OCI-LY1 (cell line): Measurements from ENCODE around the gene CSMD2.

Source experiments
- H2AFZ ChIP-seq: fragments of 200-600 bp; sonication (generic), shearing (Covaris generic); 2 replicates; pipeline ENCODE4 v1.6.0; 2014; ENCODE audit warnings: antibody characterized with exemption, mild to moderate bottlenecking, low read length
- H3F3A ChIP-seq: fragments of 200-600 bp; sonication (generic), shearing (Covaris generic); 2 replicates; pipeline ENCODE4 v1.6.0; 2014; ENCODE audit warnings: mild to moderate bottlenecking, antibody characterized with exemption, low read length, moderate library complexity; ENCODE audit not compliant: insufficient read depth
- H3K27ac ChIP-seq: fragments of 200-600 bp; sonication (generic); 2 replicates; pipeline ENCODE4 v1.5.1; 2014; ENCODE audit warnings: low read length, mixed run types, mild to moderate bottlenecking, low read depth; ENCODE audit not compliant: poor library complexity, severe bottlenecking
- H3K27me3 ChIP-seq: fragments of 200-600 bp; sonication (generic); 2 replicates; pipeline ENCODE4 v1.6.0; 2014; ENCODE audit warnings: antibody characterized with exemption, mild to moderate bottlenecking, low read length, moderate library complexity; ENCODE audit not compliant: insufficient read depth
- H3K36me3 ChIP-seq: fragments of 200-600 bp; sonication (generic); 2 replicates; pipeline ENCODE4 v1.6.1; 2014; ENCODE audit warnings: mild to moderate bottlenecking, antibody characterized with exemption, low read length, moderate library complexity, mixed read lengths; ENCODE audit not compliant: insufficient read depth
- H3K4me1 ChIP-seq: fragments of 200-600 bp; sonication (generic); 2 replicates; pipeline ENCODE4 v1.5.1; 2014; ENCODE audit warnings: mild to moderate bottlenecking, low read length, moderate library complexity; ENCODE audit not compliant: insufficient read depth, severe bottlenecking
- H3K4me2 ChIP-seq: fragments of 200-600 bp; sonication (generic), shearing (Covaris generic); 2 replicates; pipeline ENCODE4 v1.6.1; 2014; ENCODE audit warnings: low read length
- H3K4me3 ChIP-seq: fragments of 200-600 bp; sonication (generic); 2 replicates; pipeline ENCODE4 v1.5.1; 2014; ENCODE audit warnings: low read length, low read depth, mild to moderate bottlenecking, mixed read lengths; ENCODE audit not compliant: poor library complexity, severe bottlenecking
- H3K79me2 ChIP-seq: fragments of 200-600 bp; shearing (Covaris generic); 2 replicates; pipeline ENCODE4 v1.6.1; 2016; ENCODE audit warnings: mixed run types, low read length, mixed read lengths; ENCODE audit not compliant: insufficient read depth
- H3K9ac ChIP-seq: fragments of 200-600 bp; sonication (generic), shearing (Covaris generic); 2 replicates; pipeline ENCODE4 v1.6.1; 2014; ENCODE audit warnings: mild to moderate bottlenecking, low read length, mixed read lengths
- H3K9me2 ChIP-seq: fragments of 200-600 bp; sonication (generic), shearing (Covaris generic); 2 replicates; pipeline ENCODE4 v1.6.1; 2014; ENCODE audit warnings: low read depth, mild to moderate bottlenecking, low read length, mixed read lengths
- H3K9me3 ChIP-seq: fragments of 200-600 bp; shearing (Covaris generic); 2 replicates; pipeline ENCODE4 v1.6.1; 2014; ENCODE audit warnings: low read length, mixed read lengths
- H4K20me1 ChIP-seq: fragments of 200-600 bp; sonication (generic), shearing (Covaris generic); 2 replicates; pipeline ENCODE4 v1.6.0; 2016; ENCODE audit warnings: mild to moderate bottlenecking, low read length; ENCODE audit not compliant: insufficient read depth
- EZH2 ChIP-seq: fragments of 200-600 bp; sonication (generic), shearing (Covaris generic); IDR thresholded peaks from 2 replicates; pipeline ENCODE4 v1.8.0; 2017; ENCODE audit warnings: borderline replicate concordance, mixed run types, mild to moderate bottlenecking, antibody characterized with exemption, low read length, moderate library complexity, mixed read lengths
- TF ChIP-seq, protein P1 (sequence below): fragments of 200-600 bp; sonication (generic), shearing (Covaris generic); IDR thresholded peaks from 2 replicates; pipeline ENCODE4 v1.5.1; 2017; ENCODE audit warnings: mild to moderate bottlenecking, antibody characterized with exemption, low read length, moderate library complexity, mixed read lengths

The CSMD2 gene

DNA sequence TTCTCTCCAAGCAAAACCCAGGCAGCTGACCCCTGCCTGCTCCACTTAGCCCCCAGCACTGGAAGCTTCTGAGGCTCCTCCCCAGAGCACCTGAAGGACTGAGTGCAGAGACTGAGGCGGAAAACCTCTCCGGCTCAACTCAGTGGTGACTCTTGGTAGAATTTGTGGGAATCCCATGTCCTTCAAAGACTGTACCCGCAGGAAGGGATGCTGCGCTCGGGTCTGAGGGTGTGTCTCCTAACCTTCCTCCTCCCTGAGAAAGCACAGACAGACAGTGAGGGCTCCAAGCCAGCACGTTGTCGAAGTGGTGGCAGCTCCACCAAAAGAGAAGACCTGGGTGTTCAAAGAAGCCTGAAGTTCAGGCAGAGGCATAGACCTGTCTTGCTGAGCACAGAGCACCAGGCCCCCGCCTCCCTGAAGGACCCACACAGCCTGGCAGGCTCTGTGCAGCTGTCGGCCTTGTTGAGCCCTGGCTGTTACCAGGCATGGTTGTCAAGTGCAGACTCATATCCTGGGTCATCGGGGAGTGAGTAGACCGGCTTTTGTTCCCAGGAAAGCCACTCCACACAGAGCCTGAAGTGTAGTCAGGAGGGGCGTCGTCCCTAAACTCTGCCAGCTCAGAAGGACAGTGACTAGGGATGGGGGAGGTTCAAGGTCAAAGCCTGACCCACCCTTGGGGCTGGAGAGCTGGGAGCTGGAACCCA lies 36.7 kb downstream of the CSMD2 start:
- H3K9me3 ChIP-seq, result no peaks in the 10 kb centered on the region
- H3K4me3 ChIP-seq, result no peak overlapping the region
- no peaks in the 10 kb centered on the region for H3K79me2 ChIP-seq
- no peaks in the 10 kb centered on the region for H3K36me3 ChIP-seq
- no peaks in the 10 kb centered on the region for H4K20me1 ChIP-seq
- H3K27me3 ChIP-seq, result no peaks in the 10 kb centered on the region
- no peak overlapping the region for H3K27ac ChIP-seq
- H3K9me2 ChIP-seq, result no peaks in the 10 kb centered on the region
- no peak for TF ChIP-seq EZH2
- TF ChIP-seq, protein P1, sequence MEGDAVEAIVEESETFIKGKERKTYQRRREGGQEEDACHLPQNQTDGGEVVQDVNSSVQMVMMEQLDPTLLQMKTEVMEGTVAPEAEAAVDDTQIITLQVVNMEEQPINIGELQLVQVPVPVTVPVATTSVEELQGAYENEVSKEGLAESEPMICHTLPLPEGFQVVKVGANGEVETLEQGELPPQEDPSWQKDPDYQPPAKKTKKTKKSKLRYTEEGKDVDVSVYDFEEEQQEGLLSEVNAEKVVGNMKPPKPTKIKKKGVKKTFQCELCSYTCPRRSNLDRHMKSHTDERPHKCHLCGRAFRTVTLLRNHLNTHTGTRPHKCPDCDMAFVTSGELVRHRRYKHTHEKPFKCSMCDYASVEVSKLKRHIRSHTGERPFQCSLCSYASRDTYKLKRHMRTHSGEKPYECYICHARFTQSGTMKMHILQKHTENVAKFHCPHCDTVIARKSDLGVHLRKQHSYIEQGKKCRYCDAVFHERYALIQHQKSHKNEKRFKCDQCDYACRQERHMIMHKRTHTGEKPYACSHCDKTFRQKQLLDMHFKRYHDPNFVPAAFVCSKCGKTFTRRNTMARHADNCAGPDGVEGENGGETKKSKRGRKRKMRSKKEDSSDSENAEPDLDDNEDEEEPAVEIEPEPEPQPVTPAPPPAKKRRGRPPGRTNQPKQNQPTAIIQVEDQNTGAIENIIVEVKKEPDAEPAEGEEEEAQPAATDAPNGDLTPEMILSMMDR, result no peak
- H3F3A ChIP-seq, result no peaks in the 10 kb centered on the region
- no peaks in the 10 kb centered on the region for H3K4me1 ChIP-seq
- H3K9ac ChIP-seq, result no peak overlapping the region
- H2AFZ ChIP-seq, result no peak overlapping the region
- H3K4me2 ChIP-seq, result no peak overlapping the region

DNA sequence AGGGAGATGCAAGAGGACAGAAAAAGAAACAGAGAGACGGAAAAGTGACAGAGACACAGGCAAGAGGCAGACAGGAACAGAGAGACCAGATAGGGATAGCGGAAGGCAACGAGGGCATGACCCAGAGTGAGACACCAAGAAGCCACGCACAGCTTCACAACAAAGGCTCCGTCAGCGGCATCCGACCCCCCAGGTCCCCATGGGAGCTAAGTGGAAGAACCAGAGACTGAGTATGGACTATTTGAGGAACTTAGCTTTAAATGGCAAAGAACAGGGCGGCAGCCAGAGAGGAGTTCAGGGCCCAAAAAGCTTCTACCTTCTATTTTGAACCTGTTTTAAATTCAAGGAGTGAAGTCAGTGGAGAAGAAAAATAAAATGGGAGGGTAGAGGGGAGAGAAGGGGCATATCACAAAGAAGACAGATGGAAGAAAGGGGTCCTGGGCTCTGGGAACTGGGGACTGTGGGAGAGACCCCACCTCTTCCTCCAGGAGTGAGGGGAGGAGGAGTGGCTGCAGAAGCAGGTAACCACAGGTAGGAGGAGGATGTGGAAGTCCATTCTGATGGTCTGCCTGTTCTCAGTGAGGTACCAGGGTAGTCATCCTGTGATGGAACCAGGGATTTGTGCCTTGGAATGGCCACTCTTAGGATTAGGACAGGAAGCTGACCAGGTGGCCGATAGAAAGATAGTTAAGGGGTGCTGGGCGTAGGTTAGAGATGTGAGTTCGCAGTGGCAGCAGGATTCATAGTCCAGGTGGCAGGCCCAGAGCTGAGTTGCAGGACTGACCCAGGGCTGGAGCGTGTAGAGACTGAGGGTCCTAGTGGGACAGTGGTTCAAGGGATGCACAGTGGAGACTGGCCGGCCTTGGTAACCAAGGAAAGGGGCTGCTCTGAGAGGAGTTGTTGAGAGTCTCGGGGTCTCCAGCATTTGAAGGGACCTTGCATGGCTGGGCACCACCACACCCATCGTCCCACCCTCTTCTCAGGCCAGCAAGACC lies 37.7 kb downstream of the CSMD2 start:
- no peak overlapping the region for H3K4me2 ChIP-seq
- H4K20me1 ChIP-seq, result no peaks in the 10 kb centered on the region
- no peaks in the 10 kb centered on the region for H3F3A ChIP-seq
- H3K36me3 ChIP-seq, result no peaks in the 10 kb centered on the region
- no peaks in the 10 kb centered on the region for H3K4me1 ChIP-seq
- no peak overlapping the region for H3K9ac ChIP-seq
- H3K9me3 ChIP-seq, result no peaks in the 10 kb centered on the region
- H2AFZ ChIP-seq, result no peak overlapping the region
- no peaks in the 10 kb centered on the region for H3K79me2 ChIP-seq
- TF ChIP-seq, protein P1, result no peak
- TF ChIP-seq EZH2, result no peak
- no peak overlapping the region for H3K27ac ChIP-seq
- H3K27me3 ChIP-seq, result no peaks in the 10 kb centered on the region
- no peak overlapping the region for H3K4me3 ChIP-seq
- H3K9me2 ChIP-seq, result no peaks in the 10 kb centered on the region

DNA sequence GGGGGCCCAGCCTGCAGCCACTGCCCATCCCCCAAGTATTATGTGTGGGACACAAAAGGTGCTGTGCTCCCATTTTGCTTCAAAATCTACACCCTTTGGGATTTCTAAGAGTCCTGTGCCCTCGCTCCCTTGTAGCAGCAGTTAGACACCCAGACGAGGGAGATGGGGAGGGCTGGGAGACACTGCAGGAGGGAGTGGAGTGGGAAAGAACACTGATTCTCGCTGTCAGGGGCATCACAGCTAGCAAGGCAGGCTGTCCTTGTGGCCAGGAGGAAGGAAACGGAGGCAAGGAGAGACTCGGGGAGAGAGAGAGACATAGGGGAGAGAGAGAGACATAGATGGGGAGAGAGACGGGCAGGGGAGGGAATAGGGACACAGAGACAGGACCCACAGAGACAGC lies 38.5 kb downstream of the CSMD2 start:
- no peaks in the 10 kb centered on the region for H4K20me1 ChIP-seq
- no peaks in the 10 kb centered on the region for H3F3A ChIP-seq
- no peak overlapping the region for H2AFZ ChIP-seq
- no peaks in the 10 kb centered on the region for H3K9me2 ChIP-seq
- H3K27me3 ChIP-seq, result no peaks in the 10 kb centered on the region
- no peak overlapping the region for H3K27ac ChIP-seq
- no peak overlapping the region for H3K9ac ChIP-seq
- no peak for TF ChIP-seq EZH2
- TF ChIP-seq, protein P1, result no peak
- no peaks in the 10 kb centered on the region for H3K9me3 ChIP-seq
- no peaks in the 10 kb centered on the region for H3K79me2 ChIP-seq
- H3K4me1 ChIP-seq, result no peaks in the 10 kb centered on the region
- no peaks in the 10 kb centered on the region for H3K36me3 ChIP-seq
- H3K4me3 ChIP-seq, result no peak overlapping the region
- no peak overlapping the region for H3K4me2 ChIP-seq
